ENCODE data around the gene SLX1A.
"Not testable (repeated sequence)": the region's sequence is repeated elsewhere in the genome, so short reads cannot be mapped to it uniquely, and the experiment has no call there.

SLX1A gene

GRCh38 chr16:30184891-30185682 lies 8.6 kb upstream of the SLX1A start:
- no peak for DNase-seq

DNA sequence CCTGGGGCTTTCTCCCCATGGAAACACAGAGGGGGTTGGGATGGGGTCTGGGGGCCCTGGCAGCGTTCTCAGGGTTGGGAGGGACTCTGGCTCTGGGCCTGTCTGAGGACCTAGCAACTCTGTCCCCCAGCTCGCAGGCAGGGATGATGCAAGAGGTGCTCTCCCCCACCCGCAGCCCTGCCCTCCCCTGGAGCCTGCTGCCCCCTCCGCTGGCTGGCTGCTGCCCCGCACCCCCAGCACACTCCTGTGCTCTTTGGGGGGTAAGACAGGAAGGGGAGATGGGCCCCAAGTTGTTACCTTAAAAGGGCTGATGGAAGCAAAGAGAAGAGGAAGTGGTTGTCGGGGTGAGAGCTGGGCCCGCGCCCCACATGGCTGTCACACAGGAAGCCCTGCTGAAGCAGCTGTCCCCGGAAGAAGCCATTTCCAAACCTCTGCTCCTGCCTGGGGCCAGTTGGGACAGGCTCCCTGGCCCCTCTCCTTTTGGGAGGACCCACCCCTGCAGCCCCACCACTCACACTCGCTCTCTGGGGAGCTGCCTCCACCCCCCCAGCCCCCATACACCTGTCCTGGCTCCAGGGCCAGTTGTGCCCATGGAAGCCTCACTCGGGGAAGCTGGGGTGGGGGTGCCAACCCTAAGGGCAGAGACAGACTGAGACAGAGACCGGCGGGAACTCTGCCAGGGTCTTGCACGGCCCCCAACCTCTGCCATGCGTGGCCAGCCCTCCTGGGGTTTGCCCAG lies 7.8 kb upstream of the SLX1A start:
- no peak for DNase-seq

DNA sequence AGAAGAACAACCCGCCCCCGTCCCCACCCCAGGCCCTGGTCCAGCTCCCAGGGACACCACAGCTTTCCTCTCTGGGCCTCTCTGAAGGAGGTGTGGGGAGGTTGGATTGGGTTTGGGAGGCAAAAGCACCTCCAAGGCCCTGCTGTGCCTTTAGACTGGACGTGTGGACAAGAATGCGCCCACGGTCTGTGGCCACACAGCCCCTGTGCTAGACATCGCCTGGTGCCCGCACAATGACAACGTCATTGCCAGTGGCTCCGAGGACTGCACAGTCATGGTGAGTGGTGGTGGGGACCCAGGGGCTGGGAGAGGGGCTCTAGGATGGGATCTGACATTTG lies 7.3 kb upstream of the SLX1A start:
- DNase-seq: no peak

- DNase-seq: no peak
These were observed 6.7 kb upstream of the SLX1A start for GRCh38 chr16:30186782-30187555.

GRCh38 chr16:30187556-30187865 lies 6.2 kb upstream of the SLX1A start:
- no peak for DNase-seq

DNA sequence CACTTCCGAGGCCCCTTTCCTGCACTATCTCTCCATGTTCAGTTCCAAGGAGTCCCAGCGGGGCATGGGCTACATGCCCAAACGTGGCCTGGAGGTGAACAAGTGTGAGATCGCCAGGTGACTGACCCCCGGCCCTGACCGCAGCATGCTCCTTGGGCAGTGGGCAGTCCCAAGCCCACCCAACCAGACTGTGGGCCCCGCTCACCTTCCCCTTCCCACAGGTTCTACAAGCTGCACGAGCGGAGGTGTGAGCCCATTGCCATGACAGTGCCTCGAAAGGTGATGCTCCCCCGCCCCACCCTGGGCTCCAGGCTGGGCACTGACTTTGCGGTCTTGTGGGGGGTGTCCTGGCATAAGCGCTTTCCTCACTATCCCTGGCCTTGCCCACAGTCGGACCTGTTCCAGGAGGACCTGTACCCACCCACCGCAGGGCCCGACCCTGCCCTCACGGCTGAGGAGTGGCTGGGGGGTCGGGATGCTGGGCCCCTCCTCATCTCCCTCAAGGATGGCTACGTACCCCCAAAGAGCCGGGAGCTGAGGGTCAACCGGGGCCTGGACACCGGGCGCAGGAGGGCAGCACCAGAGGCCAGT lies 5.6 kb upstream of the SLX1A start:
- DNase-seq: no peak

GRCh38 chr16:30191158-30191557 lies 2.5 kb upstream of the SLX1A start:
- DNase-seq: not testable (repeated sequence)

DNA sequence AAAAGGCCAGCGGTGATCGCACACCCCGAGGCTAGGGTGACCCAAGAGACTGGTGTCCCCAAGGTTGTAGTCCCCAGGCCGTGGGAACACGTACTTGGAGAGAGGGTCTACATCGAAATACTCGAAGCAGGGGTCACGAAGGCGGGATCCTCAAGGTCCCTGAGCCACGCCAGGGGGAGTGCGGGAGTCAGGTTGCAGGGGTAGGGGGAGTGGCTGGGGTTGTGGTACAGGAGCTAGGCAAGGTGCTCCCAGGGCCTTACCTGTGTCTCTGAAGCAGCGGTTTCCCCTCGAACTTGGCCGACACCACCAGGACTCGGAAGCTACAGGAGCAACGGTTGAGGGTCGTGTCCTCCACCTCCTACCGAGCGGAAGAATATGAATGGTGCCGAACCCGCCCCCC lies 577 bp upstream of the SLX1A start:
- not testable (repeated sequence) for DNase-seq

GRCh38 chr16:30194172-30194925 lies 674 bp downstream of the SLX1A start:
- not testable (repeated sequence) for DNase-seq

GRCh38 chr16:30197001-30197400 lies 3.3 kb downstream of the SLX1A start:
- not testable (repeated sequence) for DNase-seq

DNA sequence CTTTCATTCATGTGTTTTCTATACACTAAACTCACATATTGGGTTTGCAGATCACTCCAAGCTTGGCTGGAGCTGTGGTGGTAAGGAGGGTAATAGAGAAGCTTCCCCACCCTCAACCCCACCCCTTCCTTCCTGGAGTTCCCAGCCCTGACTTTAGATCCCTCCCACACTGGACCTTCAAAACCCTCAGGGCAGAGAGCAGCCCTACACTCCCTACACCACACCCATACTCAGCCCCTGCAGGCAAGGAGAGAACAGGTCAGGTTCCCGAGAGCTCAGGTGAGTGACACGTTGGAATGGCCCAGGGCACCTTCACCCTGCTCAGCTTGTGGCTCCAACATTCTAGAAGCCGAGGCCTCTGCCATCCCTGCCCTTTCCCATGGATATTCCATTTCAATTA lies 5.4 kb downstream of the SLX1A start, which contains the start of gene SULT1A3:
Gene SULT1A3, plus strand, starts transcription at position 207 of the 400 bp plus-strand sequence. CDS start 1,474 bp downstream, outside the sequence.
- DNase-seq: not testable (repeated sequence)

DNA sequence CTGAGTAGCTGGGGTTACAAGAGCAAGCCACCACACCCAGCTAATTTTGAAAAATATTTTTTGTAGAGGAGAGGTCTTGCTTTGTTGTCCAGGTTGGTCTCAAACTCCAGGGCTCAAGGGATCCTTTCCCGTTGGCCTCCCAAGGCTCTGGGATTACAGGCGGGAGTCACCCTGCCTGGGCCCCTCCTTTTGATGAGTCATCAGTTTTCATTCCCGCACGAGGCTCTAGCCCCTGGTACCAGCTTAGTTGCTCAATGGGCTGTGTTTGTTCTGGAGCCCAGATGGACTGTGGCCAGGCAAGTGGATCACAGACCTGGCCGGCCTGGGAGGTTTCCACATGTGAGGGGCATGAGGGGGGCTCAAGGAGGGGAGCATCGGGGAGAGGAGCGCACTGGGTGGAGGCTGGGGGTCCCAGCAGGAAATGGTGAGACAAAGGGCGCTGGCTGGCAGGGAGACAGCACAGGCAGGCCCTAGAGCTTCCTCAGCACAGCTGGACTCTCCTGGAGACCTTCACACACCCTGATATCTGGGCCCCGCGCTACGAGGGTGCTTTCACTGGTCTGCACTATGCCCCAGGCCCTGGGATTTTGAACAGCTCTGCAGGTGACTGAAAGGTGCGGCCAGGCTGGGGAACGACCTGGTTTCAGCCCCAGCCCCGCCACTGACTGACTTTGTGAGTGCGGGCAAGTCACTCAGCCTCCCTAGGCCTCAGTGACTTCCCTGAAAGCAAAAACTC lies 6.1 kb downstream of the SLX1A start:
- not testable (repeated sequence) for DNase-seq

- DNase-seq: not testable (repeated sequence)
These were observed 12.0 kb downstream of the SLX1A start for GRCh38 chr16:30205541-30206236.

DNA sequence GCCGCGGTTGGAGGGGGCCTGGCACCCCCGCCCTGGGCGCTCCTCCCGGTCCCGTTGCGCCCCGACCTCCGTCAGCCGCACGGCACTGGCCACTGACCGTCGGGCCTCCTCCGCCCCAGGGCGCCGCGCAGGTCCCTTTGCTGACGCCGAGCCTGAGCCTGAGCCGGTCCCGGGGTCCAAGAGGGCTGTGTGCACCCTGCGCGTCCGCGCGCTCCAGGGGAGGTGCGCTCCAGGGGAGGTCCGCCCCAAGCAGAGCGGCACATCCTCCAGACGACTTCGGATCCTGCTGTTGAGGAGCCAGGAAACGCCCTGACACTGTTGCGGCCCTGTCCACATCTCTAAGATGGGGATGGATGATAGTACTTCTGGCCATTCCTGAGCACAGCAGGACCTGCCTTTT lies 12.6 kb downstream of the SLX1A start:
- not testable (repeated sequence) for DNase-seq

DNA sequence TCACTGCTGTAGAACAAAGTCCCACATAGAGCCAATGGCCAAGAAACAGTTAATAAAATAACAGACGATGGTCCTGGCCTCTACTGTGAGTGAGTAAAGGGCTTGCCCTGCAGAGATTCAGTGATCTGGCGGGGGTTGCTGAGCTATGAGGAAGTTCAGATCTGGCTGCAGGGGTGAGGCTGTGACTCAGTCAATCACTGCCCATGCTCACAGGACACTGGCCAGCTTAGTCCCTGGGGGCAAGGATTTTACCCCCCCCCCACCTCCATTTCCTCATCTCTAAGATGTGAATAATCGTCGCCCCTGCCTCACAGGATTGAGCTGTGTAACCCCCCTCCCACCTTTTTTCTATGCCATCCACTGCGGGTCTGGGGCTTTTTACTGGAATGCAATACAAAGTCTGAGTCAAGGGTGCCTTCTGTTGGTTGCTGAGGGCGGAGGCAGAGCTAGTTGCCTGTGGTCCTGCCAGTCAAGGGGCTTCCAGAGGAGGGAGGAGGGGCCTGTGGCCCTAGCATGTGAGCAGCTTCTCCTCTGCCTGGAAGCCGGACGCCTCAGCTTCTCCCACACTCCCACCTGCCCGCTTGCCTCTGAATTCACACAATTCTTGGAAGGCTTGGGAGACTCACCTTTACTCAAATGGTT lies 13.5 kb downstream of the SLX1A start:
- DNase-seq: not testable (repeated sequence)

DNA sequence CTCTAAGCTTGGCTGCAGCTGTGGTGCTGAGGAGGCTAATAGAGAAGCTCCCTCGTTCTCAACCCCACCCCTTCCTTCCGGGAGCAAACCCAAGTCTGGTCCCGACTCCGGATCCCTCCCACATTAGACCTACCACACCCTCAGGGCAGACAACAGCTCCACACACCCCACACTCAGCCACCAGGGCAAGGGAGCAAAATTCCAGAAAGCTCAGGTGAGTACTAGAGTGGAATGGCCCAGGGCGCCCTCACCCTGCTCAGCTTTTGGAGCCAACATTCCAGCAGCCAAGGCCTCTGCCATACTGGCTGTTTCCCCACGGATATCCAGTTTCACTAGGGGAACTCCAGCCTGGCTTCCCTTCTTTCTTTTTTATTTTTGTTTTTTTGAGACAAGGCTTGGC lies 15.4 kb downstream of the SLX1A start:
- not testable (repeated sequence) for DNase-seq

DNA sequence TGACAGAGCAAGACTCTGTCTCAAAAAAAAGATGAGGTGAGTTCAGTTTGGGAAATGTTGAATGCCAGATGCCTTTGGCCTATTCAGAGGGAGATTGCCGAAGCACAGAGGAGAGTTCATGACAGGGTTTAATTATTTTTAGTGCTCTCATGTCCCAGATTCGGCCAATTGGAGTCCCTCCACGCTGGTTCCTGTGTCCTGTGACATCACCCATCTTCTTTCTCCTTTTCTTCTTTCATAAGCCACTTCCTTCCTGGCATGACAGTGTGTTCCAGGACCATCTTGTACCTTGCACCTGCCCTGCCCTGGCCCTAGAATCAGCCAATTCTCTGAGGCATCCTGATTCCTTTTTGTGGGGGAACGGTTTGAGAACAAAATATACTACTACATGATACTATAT lies 17.7 kb downstream of the SLX1A start:
- not testable (repeated sequence) for DNase-seq

- not testable (repeated sequence) for DNase-seq
These were observed 23.4 kb downstream of the SLX1A start for GRCh38 chr16:30217082-30217481.

Measured in NCI-H2171 treated with DMSO at 0.1 percent for 48 hours (cell line).